ENCODE data around the gene TTC39B.

DNA sequence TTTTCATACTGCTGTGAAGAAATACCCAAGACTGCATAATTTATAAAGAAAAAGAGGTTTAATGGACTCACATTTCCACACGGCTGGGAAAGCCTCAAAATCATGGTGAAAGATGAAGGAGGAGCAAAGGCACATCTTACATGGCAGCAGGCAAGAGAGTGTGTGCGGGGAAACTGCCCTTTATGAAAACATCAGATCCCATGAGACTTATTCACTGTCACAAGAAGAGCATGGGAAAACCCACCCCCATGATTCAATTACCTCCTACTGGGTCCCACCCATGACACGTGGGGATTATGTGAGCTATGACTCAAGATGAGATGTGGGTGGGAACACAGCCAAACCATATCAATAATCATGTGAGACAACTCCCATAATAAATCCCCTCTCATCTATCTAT lies 8.7 kb downstream of the TTC39B start:
- TF ChIP-seq, protein P1, sequence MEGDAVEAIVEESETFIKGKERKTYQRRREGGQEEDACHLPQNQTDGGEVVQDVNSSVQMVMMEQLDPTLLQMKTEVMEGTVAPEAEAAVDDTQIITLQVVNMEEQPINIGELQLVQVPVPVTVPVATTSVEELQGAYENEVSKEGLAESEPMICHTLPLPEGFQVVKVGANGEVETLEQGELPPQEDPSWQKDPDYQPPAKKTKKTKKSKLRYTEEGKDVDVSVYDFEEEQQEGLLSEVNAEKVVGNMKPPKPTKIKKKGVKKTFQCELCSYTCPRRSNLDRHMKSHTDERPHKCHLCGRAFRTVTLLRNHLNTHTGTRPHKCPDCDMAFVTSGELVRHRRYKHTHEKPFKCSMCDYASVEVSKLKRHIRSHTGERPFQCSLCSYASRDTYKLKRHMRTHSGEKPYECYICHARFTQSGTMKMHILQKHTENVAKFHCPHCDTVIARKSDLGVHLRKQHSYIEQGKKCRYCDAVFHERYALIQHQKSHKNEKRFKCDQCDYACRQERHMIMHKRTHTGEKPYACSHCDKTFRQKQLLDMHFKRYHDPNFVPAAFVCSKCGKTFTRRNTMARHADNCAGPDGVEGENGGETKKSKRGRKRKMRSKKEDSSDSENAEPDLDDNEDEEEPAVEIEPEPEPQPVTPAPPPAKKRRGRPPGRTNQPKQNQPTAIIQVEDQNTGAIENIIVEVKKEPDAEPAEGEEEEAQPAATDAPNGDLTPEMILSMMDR (IDR thresholded peaks at IDR 0.05): no peak
- no peak for TF ChIP-seq POLR2A (IDR thresholded peaks at IDR 0.05)
